ENCODE measurements around the gene GPR155. TPM values are rescaled to one million over a fixed set of nuclear protein-coding genes. Genes with fewer than 3 reads are reported as not detected.
"Not testable (repeated sequence)": the region's sequence is repeated elsewhere in the genome, so short reads cannot be mapped to it uniquely, and the experiment has no call there.

Gene GPR155
- total RNA-seq, 1 donor from 2014 or later = 1.0 TPM

DNA sequence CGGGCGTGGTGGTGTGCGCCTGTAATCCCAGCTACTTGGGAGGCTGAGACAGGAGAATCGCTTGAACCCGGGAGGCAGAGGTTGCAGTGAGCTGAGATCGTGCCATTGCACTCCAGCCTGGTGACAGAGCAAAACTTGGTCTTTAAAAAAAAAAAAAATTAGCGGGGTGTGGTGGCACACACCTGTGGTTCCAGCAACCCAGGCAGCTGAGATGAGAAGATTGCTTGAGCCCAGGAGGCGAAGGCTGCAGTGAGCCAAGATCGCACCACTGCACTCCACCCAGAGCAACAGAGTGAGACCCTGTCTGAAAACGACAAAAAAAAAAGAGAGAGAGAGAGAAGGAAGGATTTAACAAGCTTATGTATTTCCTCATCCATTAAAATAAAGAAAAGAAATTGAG lies 2.7 kb upstream of the GPR155 start:
- not testable (repeated sequence) for DNase-seq

DNA sequence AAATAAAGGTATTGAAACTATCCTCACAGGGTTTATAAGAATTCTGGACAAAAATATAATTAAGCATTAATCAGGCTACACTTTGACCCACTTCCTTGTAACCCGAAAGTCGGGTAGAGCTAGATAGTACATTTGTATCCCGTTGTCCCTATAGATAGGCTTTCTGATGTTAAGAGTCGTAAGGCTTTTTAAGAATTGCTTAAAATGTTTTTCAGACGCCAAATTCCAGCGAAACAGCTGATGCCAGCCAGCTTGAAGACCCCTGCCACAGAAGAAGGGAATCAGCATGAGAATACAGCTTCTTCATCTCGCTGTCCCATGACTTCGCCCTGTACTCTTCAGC lies 962 bp upstream of the GPR155 start:
- no peak for DNase-seq

DNA sequence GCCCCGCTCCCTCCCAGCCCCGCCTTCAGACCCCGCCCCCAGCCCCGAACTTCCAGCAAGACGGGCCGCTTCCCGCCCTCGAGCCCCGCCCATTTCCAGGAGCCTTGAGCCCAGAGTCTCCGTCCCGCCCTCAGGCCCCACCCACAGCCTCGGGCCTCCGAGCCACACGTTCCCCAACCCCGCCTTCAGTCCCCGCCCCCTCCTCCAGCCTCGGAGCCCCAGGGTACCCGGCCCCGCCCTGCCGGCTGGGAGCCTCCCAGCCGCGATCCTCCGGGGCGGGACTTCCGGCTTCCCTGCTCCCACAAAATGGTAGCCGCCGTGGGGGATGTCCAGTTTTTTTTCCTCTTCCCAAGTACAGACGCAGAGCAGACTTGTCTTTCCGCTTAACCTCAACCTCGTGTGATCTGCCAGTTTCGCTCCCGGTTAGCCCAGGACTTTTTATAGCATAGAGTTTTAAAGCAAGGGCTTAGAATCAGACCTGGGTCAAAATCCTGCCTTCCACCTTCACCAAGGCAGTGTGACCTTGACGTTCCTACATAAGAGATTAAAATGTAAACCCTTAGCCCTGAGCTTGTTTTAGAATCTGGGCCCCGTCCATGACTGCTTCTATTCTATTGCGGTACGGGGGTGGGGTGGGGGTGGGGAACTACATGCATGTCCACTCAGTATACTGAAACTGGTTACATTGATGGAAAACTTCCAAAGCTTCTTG lies 435 bp upstream of the GPR155 start:
- DNase-seq = peak; percentile 99

DNA sequence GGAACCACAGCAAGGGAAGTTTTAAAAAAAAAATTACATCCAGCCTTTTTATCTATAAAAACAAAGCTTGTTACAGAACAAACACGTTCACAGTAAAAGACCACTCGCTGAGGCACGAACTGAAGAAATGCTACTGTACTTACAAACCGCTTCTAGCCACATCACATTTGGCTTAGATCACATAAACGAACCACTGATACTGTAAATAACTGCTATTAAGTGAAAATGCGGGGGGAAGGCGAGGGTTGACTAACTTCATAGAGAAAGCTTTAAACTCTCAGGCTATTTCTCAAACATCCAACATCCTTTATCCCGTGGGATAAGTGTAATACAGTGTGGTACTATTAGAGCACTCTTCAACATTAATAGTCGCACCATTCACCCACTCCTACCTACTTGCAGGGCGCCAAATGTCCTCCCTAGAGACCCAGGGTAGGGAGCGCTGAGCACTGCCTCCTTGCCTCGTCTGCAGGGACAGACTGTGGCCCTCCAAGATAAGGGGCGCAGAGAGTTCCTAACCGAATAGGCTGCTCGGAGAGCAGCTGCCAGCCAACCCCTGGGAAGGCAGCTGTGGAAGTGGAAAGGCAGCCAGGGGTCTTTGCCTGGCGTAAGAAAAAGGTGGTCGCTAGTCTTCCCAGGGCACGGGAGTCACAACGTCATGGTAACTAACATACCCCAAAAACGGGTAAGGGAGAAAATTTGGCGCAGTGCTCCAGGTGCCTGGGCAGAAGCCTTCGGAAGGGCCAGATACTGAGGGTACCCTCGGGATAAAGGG lies 854 bp downstream of the GPR155 start:
- DNase-seq = peak; percentile 34

DNA sequence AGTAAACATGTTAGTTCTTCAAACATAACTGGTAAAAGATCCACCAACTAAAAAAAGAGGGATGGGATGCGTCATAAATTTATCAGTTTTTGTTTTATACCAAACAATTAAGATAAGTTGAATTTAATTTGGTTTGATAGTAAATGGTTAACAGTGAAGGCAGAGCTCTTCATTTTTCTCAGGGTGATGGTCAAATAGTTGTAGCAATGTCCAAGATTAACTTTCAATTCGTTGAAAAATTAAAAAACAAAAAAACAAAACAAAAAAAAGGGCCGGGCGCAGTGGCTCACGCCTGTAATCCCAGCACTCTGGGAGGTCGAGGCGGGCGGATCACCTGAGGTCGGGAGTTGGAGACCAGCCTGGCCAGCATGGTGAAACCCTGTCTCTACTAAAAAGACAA lies 1.8 kb downstream of the GPR155 start:
- DNase-seq = not testable (repeated sequence)

DNA sequence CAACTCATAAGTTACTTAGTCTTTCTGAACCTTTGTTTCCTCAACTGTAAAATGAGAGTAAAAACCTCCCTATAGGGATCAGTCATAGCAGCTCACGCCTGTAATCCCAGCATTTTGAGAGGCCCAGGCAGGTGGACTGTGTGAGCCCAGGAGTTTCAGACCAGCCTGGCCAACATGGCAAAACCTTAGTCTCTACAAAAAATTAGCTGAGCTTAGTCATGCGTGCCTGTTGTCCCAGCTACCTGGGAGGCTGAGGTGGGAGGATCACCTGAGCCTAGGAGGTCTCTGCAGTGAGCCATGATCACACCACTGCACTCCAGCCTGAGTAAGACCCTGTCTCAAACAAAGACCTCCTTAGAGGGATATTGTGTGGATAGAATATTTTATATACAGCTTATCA lies 2.3 kb downstream of the GPR155 start:
- no peak for DNase-seq

DNA sequence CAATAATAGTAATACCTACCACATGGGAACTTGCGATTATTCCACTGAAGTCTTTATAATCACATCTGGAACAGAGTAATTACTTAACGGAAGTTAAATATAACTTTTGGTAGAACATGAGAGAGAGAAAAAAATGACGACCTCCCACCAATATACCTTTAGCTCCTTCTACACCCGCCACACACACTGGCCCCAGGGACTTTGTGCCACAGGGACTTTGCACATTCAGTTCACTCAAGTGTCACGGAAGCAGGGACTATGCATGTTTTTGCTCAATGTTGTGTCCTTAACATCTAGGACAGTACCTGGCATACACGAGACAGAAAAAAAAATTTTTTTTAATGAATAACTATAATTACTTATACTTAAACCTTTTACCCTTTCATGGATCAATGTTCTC lies 4.0 kb downstream of the GPR155 start:
- no peak for DNase-seq

DNA sequence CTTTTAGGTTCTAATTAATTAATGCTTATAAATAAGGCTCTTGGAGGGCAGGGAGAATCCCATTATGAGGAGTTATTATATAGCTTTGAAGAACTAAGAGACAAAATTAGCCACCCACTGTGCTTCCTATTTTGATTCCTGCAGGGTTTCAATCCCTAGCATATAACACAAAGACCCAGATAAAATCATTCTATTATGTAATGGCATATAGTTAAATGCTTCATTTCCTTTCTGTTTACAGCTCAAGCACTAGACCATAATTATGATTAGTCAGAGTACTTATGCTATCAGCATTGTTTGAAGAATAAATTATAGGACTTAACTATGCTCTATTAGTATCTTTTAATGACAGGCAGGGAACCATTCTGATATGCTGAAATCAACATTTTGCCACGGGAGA lies 9.1 kb downstream of the GPR155 start:
- no peak for DNase-seq

DNA sequence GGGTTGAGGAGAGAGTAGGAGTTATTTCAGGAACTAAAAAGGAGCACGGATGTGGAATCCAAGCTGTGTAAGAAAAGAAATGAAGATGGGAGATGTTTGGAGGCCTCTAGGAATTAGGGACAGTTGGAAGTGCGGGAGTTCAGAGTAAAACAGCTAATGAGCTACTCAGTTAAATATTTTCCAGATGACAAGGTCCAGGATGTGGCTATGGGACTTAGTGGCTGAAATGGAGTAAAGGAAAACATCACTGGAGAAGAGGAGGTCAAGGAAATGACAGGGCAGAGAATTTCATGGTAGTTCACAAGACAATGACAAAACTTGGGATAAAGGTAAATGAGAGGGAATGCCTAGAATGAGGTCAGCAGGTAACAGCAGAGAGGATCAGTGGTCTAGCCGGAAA lies 13.0 kb downstream of the GPR155 start:
- DNase-seq = no peak

DNA sequence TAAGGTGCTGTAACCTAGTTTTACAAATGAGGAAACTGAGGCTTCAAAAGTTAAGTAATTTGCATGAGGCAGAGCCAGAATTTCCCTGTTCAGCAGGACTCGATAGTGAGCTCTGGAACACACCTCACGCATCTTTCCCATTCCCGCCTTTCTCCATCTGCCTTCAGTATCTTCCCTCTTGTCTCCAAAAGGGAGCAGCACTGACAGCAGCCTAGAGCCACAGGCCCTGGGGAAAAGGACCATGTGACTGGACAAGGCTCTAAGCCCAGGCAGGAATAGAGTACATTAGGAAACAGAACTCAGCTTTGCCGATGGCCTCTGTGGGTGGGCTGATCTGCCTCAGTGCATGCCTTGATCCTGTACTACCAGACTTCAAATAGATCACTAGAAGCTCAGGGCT lies 21.5 kb downstream of the GPR155 start:
- no peak for DNase-seq

DNA sequence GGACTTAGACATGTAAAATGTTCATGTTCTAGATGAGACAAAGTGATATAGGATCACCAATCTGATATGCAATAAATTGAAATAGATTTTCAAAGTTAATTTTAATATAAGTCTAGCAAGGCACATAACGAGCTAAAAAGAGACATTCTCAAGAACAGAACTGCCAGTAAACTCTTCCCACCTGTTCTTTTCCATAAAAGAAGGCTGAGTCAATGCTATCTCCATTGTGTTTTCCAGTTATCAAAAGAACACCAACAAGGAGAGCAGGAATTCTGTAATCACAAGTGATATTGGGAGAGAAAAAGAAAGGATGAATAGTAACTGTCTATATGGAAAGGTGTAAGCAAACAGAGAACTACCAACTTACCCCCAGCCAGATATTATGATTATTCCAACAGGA lies 25.6 kb downstream of the GPR155 start:
- no peak for DNase-seq

DNA sequence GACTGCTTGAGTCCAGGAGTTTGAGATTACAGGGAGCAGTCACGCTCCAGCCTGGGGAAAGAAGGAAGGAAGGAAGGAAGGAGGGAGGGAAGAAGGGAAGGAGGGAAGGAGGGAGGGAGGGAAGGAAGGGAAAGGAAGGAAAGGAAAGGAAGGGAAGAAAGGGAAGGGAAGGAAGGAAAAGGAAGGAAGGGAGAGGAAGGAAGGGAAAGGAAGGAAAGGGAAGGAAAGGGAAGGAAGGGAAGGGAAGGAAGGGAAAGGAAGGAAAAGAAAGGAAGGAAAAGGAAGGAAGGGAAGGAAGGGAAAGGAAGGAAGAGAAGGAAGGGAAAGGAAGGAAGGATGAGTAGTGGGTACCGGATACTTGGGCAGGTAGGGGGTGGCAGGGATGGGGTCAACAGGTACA lies 32.3 kb downstream of the GPR155 start:
- no peak for DNase-seq

DNA sequence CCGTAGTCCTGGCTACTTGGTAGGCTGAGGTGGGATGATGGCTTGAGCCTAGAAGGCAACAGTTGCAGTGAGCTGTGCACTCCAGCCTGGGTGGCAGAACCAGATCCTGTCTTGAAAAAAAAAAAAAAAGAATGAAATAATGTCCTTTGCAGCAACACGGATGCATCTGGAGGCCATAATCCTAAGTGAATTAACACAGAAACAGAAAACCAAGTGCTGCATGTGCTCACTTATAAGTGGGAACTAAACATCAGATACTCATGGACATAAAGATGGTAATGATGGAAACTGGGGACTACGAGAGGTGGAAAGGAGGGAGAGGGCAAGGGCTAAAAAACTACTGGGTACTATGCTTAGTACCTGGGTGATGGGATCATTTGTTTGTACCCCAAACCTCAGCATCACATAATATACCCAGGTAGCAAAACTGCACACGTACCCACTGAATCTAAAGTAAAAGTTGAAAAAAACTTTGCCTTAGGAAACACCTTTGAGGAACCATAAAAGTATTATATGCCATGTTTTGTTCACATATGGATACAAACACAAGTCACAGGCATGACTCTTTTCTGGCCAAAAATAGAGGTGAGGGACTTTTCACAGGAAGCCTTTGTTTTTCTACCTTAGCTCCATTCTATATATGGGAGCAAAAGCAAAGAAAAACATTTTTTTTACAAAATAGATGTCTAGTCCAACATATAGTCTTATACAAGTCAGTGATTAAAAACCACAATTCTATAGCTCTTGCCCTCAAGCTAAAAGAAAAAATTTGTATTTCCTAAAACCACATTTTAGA lies 36.6 kb downstream of the GPR155 start:
- DNase-seq = peak; percentile 17

DNA sequence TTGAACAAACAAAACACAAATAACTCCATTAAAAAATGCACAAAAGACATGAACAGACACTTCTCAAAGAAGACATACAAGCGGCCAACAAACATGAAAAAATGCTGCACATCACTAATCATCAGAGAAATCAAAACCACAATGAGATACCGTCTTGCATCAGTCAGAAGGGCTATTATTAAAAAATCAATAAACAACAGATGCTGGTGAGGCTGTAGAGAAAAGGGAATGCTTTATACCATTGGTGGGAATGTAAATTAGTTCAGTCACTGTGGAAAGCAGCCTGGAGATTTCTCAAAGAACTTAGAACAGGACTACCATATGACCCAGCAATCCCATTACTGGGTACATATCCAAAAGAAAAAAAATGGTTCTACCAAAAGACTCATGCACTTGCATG lies 37.8 kb downstream of the GPR155 start:
- DNase-seq = no peak

DNA sequence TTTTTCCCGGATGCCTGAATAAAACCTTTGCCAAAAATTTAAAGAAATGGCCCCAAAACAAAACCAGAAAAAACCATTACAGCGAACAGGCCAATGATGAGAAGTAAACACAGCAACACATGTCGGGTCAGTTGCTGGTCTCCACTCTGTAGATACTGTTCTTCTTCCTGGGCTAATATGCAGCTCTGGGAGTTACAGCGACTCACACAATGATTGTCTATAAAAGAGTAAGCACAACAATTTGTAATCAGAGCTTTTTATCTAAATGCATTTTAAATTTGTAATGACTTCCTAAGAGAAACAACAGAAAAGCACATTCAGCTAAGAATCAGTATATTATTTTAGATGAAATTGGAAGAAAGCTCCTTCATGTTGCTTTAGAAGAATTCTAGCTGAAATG lies 40.3 kb downstream of the GPR155 start:
- DNase-seq = no peak

DNA sequence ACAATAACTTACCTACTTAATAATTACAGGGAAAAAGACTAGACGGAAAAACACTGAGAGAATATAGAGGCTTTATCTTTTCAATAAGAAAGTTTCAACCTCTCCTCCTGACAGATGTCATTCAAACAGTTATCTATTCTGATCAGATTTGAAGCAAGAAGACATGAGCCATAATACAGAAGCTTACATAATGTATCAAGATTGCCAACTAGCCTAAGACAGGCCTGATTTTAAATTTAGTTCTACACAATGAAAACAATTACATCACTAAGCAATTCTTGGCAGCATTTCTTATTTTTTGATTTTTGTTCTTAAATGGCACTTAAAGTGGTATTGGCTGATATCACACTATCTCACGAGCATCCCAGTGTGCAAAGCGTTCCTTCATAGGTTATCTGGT lies 41.6 kb downstream of the GPR155 start:
- DNase-seq = peak; percentile 11

DNA sequence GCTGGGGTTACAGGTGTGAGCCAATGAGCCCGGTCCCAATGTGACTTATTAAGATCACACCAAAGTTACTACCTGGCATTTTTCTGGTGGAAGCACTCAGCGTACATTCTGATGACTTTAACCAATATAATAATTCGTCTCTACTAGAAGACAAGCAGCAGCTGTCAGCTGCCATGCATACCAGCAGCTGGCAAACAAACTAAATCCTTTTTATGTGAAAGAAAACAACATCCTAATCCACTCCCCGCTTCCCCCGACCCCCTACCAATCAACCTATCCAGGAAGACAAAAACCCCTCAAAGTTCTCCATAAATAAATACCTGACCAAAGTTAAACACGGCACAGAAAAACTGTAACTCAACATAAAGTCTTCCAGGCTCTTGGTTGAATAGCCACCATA lies 42.1 kb downstream of the GPR155 start:
- DNase-seq = no peak

DNA sequence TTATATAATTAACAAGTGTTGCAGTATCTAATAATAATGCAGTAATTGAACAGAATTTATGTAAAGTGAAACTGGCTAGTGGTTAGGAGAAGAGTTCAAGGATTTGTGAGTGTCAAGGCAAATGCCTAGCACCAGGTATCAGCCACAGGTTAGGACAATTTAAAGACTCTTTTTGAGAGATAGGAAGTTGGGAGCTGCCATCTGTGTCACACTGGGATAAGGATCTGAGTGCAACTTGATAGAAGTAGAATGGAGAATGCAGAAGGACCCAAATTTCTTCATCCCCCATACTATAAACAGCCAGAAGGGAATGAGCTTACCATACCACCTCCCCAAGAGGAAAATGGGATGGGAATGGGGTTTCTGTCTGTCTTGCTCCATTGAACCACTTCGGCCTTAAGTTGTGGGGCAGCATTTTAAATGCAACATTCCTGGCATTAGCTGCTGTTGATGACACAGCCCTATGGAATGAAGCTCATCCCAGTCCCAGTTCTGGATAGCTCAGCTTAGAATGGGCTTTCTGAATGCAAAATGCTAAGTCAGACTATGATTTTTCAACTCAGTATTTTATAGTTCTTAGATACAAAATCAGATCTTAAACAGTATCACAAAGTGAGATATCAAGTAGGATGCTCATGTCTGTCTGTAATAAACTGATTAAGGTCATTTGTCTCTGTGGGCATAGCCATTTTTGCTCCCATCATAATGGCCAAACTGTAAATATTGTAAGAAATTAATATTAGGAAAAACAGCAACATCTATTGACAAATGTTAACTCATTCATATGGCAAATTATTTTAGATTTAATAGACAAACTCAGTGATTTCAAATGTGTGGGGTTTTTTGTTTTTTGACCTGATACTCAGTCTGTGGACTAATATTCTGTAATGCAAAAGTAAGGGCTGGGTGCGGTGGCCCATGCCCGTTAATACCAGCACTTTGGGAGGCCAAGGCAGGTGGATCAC lies 44.0 kb downstream of the GPR155 start:
- DNase-seq = peak; percentile 41

DNA sequence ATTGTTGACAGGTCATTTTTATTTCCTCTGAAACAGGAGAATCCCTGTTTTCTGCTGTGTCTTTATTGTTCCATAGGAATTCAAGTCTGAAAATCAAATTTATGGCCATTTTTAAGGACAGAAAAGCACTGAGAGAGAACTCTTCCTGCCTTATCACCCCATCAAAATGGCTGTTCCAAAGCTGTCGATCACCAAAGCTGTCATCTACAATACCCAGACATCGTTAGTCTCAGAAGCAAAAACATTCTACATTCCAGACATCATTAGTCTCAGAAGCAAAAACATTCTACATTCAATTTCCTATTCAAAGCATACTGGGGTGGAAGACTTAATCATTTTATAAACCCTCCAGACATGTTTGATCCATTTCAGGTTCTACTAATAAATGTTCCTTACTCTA lies 46.9 kb downstream of the GPR155 start:
- DNase-seq = no peak

DNA sequence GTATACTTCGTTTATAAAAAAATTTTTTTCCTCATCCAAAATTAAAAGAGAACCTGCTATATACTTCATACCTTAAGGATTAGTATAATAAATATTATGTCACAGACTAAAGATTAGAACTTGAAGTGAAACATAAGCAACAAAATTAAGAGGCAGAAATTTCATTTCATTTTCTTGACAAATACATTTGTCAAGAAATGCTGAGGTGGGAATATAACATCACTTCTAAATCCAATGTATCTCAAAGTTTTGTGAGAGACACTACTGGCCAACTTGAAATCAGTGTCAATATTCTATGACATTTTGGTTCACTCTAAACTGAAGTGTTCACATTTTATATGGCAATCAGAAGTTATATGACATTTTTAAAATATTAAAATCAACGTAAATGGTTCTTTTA lies 47.5 kb downstream of the GPR155 start:
- DNase-seq = no peak

DNA sequence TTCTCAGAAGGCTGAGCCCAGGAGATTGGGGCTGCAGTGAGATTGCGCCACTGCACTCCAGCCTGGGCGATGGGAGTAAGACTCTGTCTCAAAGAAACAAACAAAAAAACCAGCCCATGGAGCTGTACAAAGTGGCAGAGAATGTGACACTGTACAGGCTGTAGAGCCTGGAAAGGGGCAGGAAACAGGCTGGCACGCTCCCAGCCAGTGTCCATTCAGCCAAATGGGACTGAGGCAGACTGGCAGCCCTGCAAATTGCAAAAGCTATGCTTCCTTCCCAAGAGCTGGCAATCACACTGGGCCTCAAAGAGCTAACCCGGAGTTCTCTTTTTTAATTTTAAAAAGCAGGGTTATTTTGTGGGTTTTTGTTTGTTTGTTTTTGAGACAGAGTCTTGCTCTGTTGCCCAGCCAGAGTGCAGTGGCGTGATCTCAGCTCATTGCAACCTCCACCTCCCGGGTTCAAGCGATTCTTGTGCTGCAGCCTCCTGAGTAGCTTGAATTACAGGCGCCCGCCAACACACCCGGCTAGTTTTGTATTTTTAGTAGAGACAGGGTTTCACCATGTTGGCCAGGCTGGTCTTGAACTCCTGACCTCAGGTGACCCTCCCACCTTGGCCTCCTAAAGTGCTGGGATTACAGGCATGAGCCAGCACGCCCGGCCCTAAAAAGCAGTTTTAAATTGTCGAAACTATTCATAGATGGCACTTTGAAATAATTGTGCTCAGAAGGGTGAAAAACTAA lies 48.5 kb downstream of the GPR155 start:
- DNase-seq = peak; percentile 27

DNA sequence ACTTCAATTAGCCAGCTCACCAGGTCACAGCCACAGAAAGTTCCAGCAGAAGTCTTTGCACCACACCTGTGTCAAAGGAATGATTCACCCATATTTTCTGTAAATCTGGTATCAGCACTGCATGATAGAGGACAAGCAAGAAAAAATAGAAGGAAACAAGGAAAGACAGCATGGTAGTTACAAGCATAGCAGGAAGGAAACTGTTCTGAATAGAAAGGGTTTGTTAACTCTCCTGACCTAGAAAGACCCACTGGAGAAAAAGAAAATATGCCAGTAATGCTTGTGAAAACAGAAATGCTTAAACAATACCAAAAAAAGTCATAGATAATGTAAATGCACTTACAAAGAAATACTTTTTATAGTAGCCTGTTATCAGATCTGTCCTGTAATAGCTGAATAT lies 50.5 kb downstream of the GPR155 start:
- DNase-seq = peak; percentile 43
